GM13976 (cell line): ENCODE data around the gene EIF2D.
"Not testable (repeated sequence)": the region's sequence is repeated elsewhere in the genome, so short reads cannot be mapped to it uniquely, and the experiment has no call there.

Experiments used
- DNase-seq: peaks from one replicate; pipeline ENCODE4 v3.0.0; 2012; ENCODE audit warnings: low spot score
- CTCF ChIP-seq: IDR thresholded peaks from 2 replicates; pipeline ENCODE4 v1.5.1; 2012; ENCODE audit warnings: borderline replicate concordance, mild to moderate bottlenecking; ENCODE audit not compliant: insufficient read depth; ENCODE audit errors: extremely low read depth, missing control alignments, control extremely low read depth
- in situ Hi-C: fragments of 300-500 bp; cut with MboI; formaldehyde crosslinking; loops from one replicate; pipeline ENCODE4 v1.12.0; 2022; ENCODE audit warnings: low sequenced_read_pairs, mixed read lengths, inconsistent platforms; ENCODE audit not compliant: unreplicated experiment

The EIF2D gene

GRCh38 chr1:206649261-206649921 lies 37.1 kb upstream of the EIF2D start:
- no peak for DNase-seq
- TF ChIP-seq CTCF = no peak

DNA sequence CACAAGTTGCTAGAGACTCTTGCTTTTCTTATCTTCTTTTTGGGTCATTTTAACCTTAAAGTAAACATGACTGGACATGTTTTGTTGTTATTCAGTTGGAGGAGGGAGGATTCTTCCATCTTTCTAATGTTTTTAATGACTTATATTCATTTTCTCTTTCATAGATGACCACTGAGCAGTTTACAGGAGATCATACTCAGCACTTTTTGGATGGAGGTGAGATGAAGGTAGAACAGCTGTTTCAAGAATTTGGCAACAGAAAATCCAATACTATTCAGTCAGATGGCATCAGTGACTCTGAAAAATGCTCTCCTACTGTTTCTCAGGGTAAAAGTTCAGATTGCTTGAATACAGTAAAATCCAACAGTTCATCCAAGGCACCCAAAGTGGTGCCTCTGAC lies 35.0 kb upstream of the EIF2D start:
- no peak for DNase-seq
- no peak for TF ChIP-seq CTCF
- in situ Hi-C loops = no loop called here

More at GRCh38 chr1:206649261-206649921, 37.1 kb upstream of the EIF2D start:
- in situ Hi-C loops = no loop called here

- in situ Hi-C loops = no loop called here
- TF ChIP-seq CTCF = no peak
- DNase-seq = no peak
Observed at GRCh38 chr1:206646504-206646903, 34.2 kb upstream of the EIF2D start.

- in situ Hi-C loops = no loop called here
- no peak for TF ChIP-seq CTCF
- DNase-seq = no peak
Observed at GRCh38 chr1:206643118-206643698, 30.9 kb upstream of the EIF2D start.

- in situ Hi-C loops, DNase-seq: not testable (repeated sequence)
Observed at GRCh38 chr1:206642074-206642473, 29.8 kb upstream of the EIF2D start.

GRCh38 chr1:206637605-206638004 lies 25.3 kb upstream of the EIF2D start:
- in situ Hi-C loops = loop anchor here (10.0 kb wide), 1 partner anchor 337 kb away; the partner anchor contains the start of gene FCAMR
- no peak for DNase-seq
- TF ChIP-seq CTCF = no peak

DNA sequence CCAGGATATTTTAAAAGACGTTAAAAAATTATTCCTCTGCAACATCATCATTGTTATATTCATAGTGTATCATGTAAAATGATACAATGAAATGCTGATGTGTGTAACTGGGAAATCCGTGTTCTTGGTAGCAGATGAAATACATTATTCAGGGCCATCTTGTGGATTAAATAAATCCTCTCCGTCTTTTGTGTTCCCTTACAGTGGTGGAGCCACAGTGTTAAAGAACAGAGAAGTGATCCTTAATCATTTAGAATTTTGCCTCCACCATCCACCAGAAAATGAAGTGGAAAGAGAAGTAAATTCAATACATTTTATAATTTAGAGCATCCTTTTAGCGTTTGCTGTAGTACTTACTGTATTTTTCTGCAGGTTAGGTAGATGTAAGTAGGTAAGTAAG lies 24.4 kb upstream of the EIF2D start:
- in situ Hi-C loops = loop anchor here (10.0 kb wide), 1 partner anchor 338 kb away; the partner anchor contains the start of gene FCAMR
- TF ChIP-seq CTCF = no peak
- no peak for DNase-seq
